Endothelial cell (in vitro differentiated cells): Measurements from ENCODE around the gene RAB4A. TPM values are rescaled to one million over a fixed set of nuclear protein-coding genes. Genes with fewer than 3 reads are reported as not detected.

Experiments used
- DNase-seq: peaks from one replicate; pipeline ENCODE4 v3.0.0; 2021; ENCODE audit warnings: low spot score
- H3K27ac Mint-ChIP-seq: one replicate; pipeline ENCODE4 v1.8.0; 2021; ENCODE audit warnings: mixed read lengths, inconsistent platforms; ENCODE audit not compliant: unreplicated experiment
- H3K27me3 Mint-ChIP-seq: one replicate; pipeline ENCODE4 v1.8.0; 2021; ENCODE audit warnings: mild to moderate bottlenecking, moderate library complexity, mixed read lengths, inconsistent platforms; ENCODE audit not compliant: unreplicated experiment
- H3K36me3 Mint-ChIP-seq: one replicate; pipeline ENCODE4 v1.8.0; 2021; ENCODE audit warnings: mild to moderate bottlenecking, low read depth, mixed read lengths, inconsistent platforms; ENCODE audit not compliant: unreplicated experiment
- H3K4me1 Mint-ChIP-seq: one replicate; pipeline ENCODE4 v1.8.0; 2021; ENCODE audit warnings: mild to moderate bottlenecking, mixed read lengths, inconsistent platforms; ENCODE audit not compliant: unreplicated experiment
- H3K4me3 Mint-ChIP-seq: one replicate; pipeline ENCODE4 v1.8.0; 2021; ENCODE audit warnings: mild to moderate bottlenecking, mixed read lengths, inconsistent platforms; ENCODE audit not compliant: unreplicated experiment
- H3K9me3 Mint-ChIP-seq: one replicate; pipeline ENCODE4 v1.8.0; 2021; ENCODE audit warnings: mixed read lengths, inconsistent platforms; ENCODE audit not compliant: unreplicated experiment
- CTCF ChIP-seq: fragments of 200-600 bp; sonication (generic); IDR thresholded peaks from one replicate; pipeline ENCODE4 v1.5.0; 2021; ENCODE audit warnings: antibody characterized with exemption; ENCODE audit not compliant: unreplicated experiment
- total RNA-seq: library from RNA; stranded (reverse); fragmentation: NEBNext Ultra II Directional; extraction: Animal tissue kit (Norgen Biotek cat#: 25700); gene quantifications from one replicate; pipeline ENCODE4 v1.2.1, GENCODE V29; 2021; ENCODE audit not compliant: unreplicated experiment

Gene RAB4A
- total RNA-seq, 1 donor from 2014 or later: 80.4 TPM

- Mint-ChIP-seq H3K27me3 (peaks cover 22% of the 10 kb centered on the region), H3K9me3 (no peaks in the 10 kb centered on the region), H3K27ac (peak overlapping the region; percentile 81), H3K4me3 (peak overlapping the region; percentile 96), H3K4me1 (peaks cover 39% of the 10 kb centered on the region), H3K36me3 (peaks cover 5% of the 10 kb centered on the region)
- DNase-seq: peak; percentile 72
- no peak for TF ChIP-seq CTCF
These were observed 71.1 kb downstream of the RAB4A start for GRCh38 chr1:229341774-229342655.

GRCh38 chr1:229342656-229343569 lies 72.0 kb downstream of the RAB4A start, which contains the start of gene CCSAP:
Gene CCSAP (minus strand): TSS chr1:229343047. CDS start chr1:229342465, 582 bp downstream.
- no peak for DNase-seq
- Mint-ChIP-seq H3K9me3 (no peaks in the 10 kb centered on the region), H3K4me3 (peak within 1 kb of the TSS; percentile 96), H3K27ac (peak within 1 kb of the TSS; percentile 62), H3K36me3 (peaks cover 5% of the 10 kb centered on the region), H3K27me3 (peaks cover 23% of the 10 kb centered on the region), H3K4me1 (peaks cover 30% of the 10 kb centered on the region)
- TF ChIP-seq CTCF: no peak

GRCh38 chr1:229344139-229344538 lies 73.2 kb downstream of the RAB4A start:
- Mint-ChIP-seq H3K4me3 (no peak overlapping the region), H3K27me3 (peaks cover 23% of the 10 kb centered on the region)

GRCh38 chr1:229344937-229345684 lies 74.2 kb downstream of the RAB4A start:
- Mint-ChIP-seq H3K4me3 (peak overlapping the region; percentile 31), H3K27me3 (peaks cover 23% of the 10 kb centered on the region), H3K4me1 (peaks cover 15% of the 10 kb centered on the region), H3K27ac (no peak overlapping the region), H3K36me3 (peaks cover 5% of the 10 kb centered on the region), H3K9me3 (no peaks in the 10 kb centered on the region)
- DNase-seq: no peak
- no peak for TF ChIP-seq CTCF

More at GRCh38 chr1:229344139-229344538, 73.2 kb downstream of the RAB4A start:
- TF ChIP-seq CTCF: no peak
- peaks cover 22% of the 10 kb centered on the region for H3K4me1 Mint-ChIP-seq
- peaks cover 5% of the 10 kb centered on the region for H3K36me3 Mint-ChIP-seq
- no peak for DNase-seq
- no peaks in the 10 kb centered on the region for H3K9me3 Mint-ChIP-seq
- no peak overlapping the region for H3K27ac Mint-ChIP-seq
